ENCODE data around the gene TAF10. TPM values are rescaled to one million over a fixed set of nuclear protein-coding genes. Genes with fewer than 3 reads are reported as not detected.

The TAF10 gene
- total RNA-seq, 1 experiment from 2014 or later = 187 TPM

DNA sequence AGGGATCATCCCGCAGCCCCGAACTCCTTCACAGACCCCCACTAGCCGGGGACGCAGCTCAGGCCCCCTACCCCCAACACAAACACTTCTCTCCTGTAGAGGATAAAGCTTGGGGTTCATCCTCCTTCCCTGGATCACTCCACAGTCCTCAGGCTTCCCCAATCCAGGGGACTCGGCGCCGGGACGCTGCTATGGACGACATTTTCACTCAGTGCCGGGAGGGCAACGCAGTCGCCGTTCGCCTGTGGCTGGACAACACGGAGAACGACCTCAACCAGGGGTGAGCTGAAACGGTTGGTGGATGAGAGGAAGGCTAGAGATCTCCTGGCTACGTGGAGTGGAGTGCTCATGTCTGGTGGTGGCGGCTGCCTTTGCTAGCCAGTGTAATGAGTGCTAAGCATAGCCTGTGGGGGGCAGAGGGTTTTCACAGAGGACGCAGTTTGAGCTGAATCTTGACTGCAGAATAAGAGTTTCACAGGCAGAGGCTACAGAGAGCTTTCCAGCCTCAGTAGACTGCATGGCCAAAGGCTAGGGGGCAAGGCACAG is 7.9 kb downstream of the TAF10 start:
- H3K4me3 Mint-ChIP-seq (ENCODE audit: low read depth, unreplicated experiment) = no peak overlapping the region
- H3K9me3 Mint-ChIP-seq (ENCODE audit: low read depth, unreplicated experiment) = no peaks in the 10 kb centered on the region
- intact Hi-C loops (cut with micrococcal nuclease; ENCODE audit: unreplicated experiment) = no loop called here
- H3K27ac Mint-ChIP-seq (ENCODE audit: unreplicated experiment) = no peak overlapping the region
- TSS peak; percentile 59 for BruUV-seq (replicated peaks)
- no peaks in the 10 kb centered on the region for H3K27me3 Mint-ChIP-seq (ENCODE audit: unreplicated experiment)
- H3K36me3 Mint-ChIP-seq (ENCODE audit: insufficient read depth, unreplicated experiment) = peaks cover 11% of the 10 kb centered on the region
- peaks cover 17% of the 10 kb centered on the region for H3K4me1 Mint-ChIP-seq (ENCODE audit: low read depth, unreplicated experiment)
- TF ChIP-seq, protein P1, sequence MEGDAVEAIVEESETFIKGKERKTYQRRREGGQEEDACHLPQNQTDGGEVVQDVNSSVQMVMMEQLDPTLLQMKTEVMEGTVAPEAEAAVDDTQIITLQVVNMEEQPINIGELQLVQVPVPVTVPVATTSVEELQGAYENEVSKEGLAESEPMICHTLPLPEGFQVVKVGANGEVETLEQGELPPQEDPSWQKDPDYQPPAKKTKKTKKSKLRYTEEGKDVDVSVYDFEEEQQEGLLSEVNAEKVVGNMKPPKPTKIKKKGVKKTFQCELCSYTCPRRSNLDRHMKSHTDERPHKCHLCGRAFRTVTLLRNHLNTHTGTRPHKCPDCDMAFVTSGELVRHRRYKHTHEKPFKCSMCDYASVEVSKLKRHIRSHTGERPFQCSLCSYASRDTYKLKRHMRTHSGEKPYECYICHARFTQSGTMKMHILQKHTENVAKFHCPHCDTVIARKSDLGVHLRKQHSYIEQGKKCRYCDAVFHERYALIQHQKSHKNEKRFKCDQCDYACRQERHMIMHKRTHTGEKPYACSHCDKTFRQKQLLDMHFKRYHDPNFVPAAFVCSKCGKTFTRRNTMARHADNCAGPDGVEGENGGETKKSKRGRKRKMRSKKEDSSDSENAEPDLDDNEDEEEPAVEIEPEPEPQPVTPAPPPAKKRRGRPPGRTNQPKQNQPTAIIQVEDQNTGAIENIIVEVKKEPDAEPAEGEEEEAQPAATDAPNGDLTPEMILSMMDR (IDR thresholded peaks at IDR 0.05; ENCODE audit: unreplicated experiment) = no peak
- CTCF ChIA-PET = interaction anchor here (1.2 to 1.4 kb wide), 3 partner anchors 64 to 206 kb away, joined by 3 to 10 read pairs (median 8); partner anchors contain the start of gene MRPL17
- DNase-seq = peak; percentile 26

DNA sequence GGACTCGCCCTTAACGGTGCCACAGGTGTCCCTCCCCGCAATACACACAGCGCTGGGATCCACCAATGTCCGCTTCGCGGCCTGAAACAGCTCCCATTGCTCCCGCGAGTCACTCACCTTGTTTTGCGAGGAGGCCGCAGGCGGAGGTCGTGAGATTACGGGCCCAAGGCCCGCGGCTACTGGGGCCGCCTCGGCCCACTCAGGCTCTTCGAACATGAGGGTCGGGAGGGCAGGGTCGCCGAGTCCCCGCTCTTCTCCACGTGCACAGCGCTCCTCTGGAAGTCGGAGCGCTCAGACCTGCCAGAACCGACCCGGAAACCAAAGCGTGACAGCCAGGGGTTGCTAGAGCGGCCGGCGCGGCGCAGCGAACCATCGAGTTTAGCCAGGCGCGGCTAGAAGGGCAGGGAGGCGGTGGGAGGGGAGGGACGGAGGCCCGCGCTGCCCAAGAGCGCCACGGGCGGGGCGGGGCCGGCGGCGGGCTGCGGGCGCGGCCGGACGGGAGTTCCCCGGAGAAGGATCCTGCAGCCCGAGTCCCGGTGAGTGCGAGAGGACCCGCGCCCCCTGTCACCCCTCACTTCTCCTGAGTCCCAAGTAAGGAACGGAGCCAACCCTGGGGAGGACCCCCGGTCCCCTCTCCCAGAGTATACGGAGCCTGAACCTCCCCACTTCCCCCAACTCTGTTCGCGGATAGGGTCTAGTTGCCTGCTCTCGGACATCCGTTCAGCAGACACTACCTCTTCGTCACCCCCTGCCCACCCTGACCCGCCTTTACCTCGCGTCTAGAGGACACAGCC is 8.5 kb downstream of the TAF10 start, which contains the start of the genes ILK and RRP8:
Gene ILK (plus strand): TSS at position 488 of the 794 bp plus-strand sequence. CDS start 498 bp downstream, outside the sequence.
Gene RRP8 (minus strand): TSS at position 330 of the 794 bp plus-strand sequence. CDS start 114 bp downstream, at position 216.
- DNase-seq = peak; percentile 91
- no peaks in the 10 kb centered on the region for H3K9me3 Mint-ChIP-seq (ENCODE audit: low read depth, unreplicated experiment)
- H3K4me1 Mint-ChIP-seq (ENCODE audit: low read depth, unreplicated experiment) = peaks cover 17% of the 10 kb centered on the region
- H3K4me3 Mint-ChIP-seq (ENCODE audit: low read depth, unreplicated experiment) = no peak within 1 kb of the TSS
- peaks cover 11% of the 10 kb centered on the region for H3K36me3 Mint-ChIP-seq (ENCODE audit: insufficient read depth, unreplicated experiment)
- H3K27me3 Mint-ChIP-seq (ENCODE audit: unreplicated experiment) = no peaks in the 10 kb centered on the region
- CTCF ChIA-PET = interaction anchor here (1.3 to 1.4 kb wide), 2 partner anchors 64 to 80 kb away, joined by 8 to 10 read pairs; partner anchors contain the start of gene MRPL17
- TF ChIP-seq, protein P1 (IDR thresholded peaks at IDR 0.05; ENCODE audit: unreplicated experiment) = no peak
- intact Hi-C loops (cut with micrococcal nuclease; ENCODE audit: unreplicated experiment) = no loop called here
- no peak within 1 kb of the TSS for H3K27ac Mint-ChIP-seq (ENCODE audit: unreplicated experiment)
- no TSS peak for BruUV-seq (replicated peaks)

DNA sequence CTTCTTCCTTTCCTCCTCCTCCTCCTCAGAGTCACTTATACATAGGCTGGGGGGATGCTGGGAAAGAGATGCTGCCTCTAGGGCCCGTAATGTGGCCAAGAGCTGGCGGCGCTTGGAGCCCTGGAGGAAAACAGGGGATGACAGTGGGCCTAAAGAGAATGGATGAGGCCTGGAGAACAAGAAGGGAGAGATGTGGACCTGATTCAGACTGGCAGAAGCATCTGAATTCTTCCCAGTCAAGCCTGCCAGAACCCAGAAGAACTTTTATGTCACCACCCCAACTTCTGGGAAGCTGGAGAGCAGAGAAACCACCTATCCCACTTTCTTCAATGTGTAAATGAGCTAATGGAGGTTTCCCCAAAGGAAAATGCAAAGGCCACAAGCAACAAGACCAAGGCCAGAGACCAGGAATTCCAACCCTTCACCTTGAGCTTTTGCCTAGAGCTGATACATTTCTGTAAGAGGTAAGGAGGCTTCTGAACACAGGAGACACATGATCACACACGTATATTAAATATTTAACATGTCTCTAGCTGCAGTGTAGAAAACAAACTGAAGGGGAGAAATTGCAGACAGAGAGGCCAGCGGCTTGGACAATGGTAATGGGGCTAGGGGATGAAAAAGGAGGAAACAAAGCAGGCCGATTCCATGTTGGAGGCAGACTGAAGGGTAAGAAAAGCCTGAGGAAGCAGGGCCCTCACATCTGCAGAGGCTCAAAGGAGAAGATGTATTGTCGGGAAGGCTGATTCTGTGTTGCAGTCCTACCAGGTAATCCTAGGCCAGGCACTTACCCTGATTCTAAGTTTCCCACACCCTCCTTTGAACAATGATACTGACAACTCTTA is 9.7 kb downstream of the TAF10 start:
- DNase-seq = no peak
- TF ChIP-seq, protein P1 (IDR thresholded peaks at IDR 0.05; ENCODE audit: unreplicated experiment) = no peak
- intact Hi-C loops (cut with micrococcal nuclease; ENCODE audit: unreplicated experiment) = no loop called here
- no peaks in the 10 kb centered on the region for H3K27me3 Mint-ChIP-seq (ENCODE audit: unreplicated experiment)
- no peak overlapping the region for H3K4me3 Mint-ChIP-seq (ENCODE audit: low read depth, unreplicated experiment)
- peaks cover 19% of the 10 kb centered on the region for H3K36me3 Mint-ChIP-seq (ENCODE audit: insufficient read depth, unreplicated experiment)
- no peak overlapping the region for H3K27ac Mint-ChIP-seq (ENCODE audit: unreplicated experiment)
- BruUV-seq (replicated peaks) = no TSS peak
- no peaks in the 10 kb centered on the region for H3K9me3 Mint-ChIP-seq (ENCODE audit: low read depth, unreplicated experiment)
- peaks cover 12% of the 10 kb centered on the region for H3K4me1 Mint-ChIP-seq (ENCODE audit: low read depth, unreplicated experiment)
- CTCF ChIA-PET = no interaction called here

DNA sequence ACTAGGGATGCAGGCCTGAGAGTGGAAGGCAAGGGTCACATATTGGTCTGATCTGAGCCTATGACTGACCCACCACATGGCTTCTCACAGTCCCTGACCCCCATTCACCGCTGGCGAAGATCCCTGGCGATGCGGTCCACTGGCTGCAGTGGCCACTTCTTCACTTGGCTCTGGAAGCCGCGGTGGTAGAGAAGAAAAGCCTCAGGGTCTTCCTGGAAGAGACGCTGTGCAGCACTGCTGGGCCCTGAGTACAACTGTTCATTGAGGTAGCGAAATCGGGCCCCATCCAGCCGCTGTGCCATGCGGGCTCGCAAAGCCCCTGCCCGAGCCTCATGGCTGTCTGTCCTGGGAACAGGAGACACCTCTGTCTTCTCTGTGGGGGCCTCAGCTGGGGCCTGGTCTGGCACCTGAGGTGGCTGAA is 11.0 kb downstream of the TAF10 start:
- DNase-seq = no peak
- no peak overlapping the region for H3K4me3 Mint-ChIP-seq (ENCODE audit: low read depth, unreplicated experiment)
- H3K36me3 Mint-ChIP-seq (ENCODE audit: insufficient read depth, unreplicated experiment) = peaks cover 13% of the 10 kb centered on the region
- H3K27ac Mint-ChIP-seq (ENCODE audit: unreplicated experiment) = no peak overlapping the region
- intact Hi-C loops (cut with micrococcal nuclease; ENCODE audit: unreplicated experiment) = no loop called here
- TF ChIP-seq, protein P1 (IDR thresholded peaks at IDR 0.05; ENCODE audit: unreplicated experiment) = no peak
- H3K4me1 Mint-ChIP-seq (ENCODE audit: low read depth, unreplicated experiment) = peaks cover 10% of the 10 kb centered on the region
- no peaks in the 10 kb centered on the region for H3K9me3 Mint-ChIP-seq (ENCODE audit: low read depth, unreplicated experiment)
- no TSS peak for BruUV-seq (replicated peaks)
- CTCF ChIA-PET = no interaction called here
- H3K27me3 Mint-ChIP-seq (ENCODE audit: unreplicated experiment) = no peaks in the 10 kb centered on the region

Measured in Calu3 (cell line).